ENCODE measurements around the gene BMP6.

The BMP6 gene

GRCh38 chr6:7697820-7698623 lies 27.9 kb upstream of the BMP6 start:
- Mint-ChIP-seq H3K27me3 (peaks cover 4% of the 10 kb centered on the region), H3K36me3 (no peaks in the 10 kb centered on the region), H3K4me3 (no peak overlapping the region), H3K9me3 (no peaks in the 10 kb centered on the region), H3K4me1 (peaks cover 5% of the 10 kb centered on the region), H3K27ac (peak overlapping the region; percentile 28)
- CTCF ChIA-PET, result interaction anchor here (1.1 kb wide), 1 partner anchor 521 kb away, joined by 3 read pairs; no protein-coding TSS in a partner anchor
- no peak for DNase-seq

DNA sequence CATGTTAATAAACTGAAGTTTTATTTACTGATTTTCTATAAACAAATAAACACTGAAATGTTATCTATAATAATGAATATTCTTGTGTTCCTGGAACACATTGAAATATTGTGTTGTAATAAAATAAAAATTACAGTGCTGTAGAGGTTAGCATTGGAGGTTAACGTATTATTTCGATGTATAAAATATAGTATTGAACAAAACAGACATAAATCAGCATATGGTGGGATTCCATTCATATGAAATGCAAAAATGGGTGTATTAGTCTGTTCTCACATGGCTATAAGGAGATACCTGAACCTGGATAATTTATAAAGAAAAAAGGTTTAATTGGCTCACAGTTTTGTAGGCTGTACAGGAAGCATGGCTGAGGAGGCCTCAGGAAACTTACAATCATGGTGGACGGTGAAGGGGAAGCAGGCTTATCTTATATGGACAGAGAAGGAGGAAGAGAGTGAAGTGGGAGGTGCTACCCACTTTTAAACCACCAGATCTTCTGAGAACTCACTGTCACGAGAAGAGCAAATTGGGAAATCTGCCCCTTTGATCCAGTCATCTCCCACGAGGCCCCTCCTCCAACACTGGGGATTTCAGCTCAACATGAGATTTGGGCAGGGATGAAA lies 24.6 kb upstream of the BMP6 start:
- Mint-ChIP-seq H3K4me1 (peaks cover 5% of the 10 kb centered on the region), H3K36me3 (no peaks in the 10 kb centered on the region), H3K27ac (no peak overlapping the region), H3K4me3 (no peak overlapping the region), H3K9me3 (no peaks in the 10 kb centered on the region), H3K27me3 (peaks cover 11% of the 10 kb centered on the region)
- no peak for DNase-seq
- CTCF ChIA-PET, result no interaction called here

DNA sequence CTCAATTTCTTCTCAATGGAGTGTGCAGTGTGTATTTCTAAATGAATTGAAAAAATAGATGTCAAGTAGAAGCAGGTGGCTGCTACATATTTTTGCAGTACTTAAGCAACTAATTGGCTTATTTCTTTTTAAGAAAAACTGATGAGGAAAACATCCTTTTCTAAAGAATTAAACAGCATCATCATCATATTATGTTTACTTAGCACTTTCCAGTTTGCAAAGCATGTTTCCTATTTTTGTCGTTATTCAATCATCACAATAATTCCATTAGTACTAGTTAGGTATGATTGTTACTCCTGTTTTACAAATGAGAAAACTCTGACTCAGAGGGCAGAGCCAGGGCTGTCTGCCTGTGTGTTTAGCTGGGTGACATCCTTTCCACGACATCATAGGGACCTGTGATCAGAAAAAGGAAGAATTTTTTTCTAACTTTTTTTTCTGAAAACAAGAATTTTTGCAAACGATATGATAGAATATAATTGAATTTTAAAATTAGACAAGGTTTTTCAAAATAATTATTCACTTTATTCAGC lies 22.7 kb upstream of the BMP6 start:
- no peaks in the 10 kb centered on the region for H3K9me3 Mint-ChIP-seq
- no peak for DNase-seq
- H3K27ac Mint-ChIP-seq, result no peak overlapping the region
- H3K36me3 Mint-ChIP-seq, result no peaks in the 10 kb centered on the region
- no peak overlapping the region for H3K4me3 Mint-ChIP-seq
- no peaks in the 10 kb centered on the region for H3K4me1 Mint-ChIP-seq
- CTCF ChIA-PET, result no interaction called here
- peaks cover 11% of the 10 kb centered on the region for H3K27me3 Mint-ChIP-seq

DNA sequence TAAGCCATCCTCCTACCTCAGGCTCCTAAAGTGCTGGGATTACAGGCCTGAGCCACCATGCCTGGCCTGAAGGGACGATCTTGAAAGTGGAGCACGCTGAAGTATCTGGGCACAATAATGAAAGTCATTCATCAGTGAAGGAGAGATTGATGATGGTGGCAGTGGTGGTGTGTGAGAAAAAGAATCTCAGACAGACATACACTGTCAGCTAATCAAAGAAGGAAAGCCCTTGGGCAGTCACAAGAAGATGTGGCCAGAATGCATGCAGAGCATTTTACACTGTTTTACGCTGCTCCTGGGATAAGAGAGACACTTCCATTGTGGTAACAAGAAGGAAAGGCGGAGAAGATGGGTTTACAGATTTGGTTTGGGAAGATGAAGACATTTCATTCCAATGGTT lies 20.4 kb upstream of the BMP6 start:
- Mint-ChIP-seq H3K4me1 (no peaks in the 10 kb centered on the region), H3K36me3 (no peaks in the 10 kb centered on the region), H3K4me3 (no peak overlapping the region), H3K9me3 (no peaks in the 10 kb centered on the region), H3K27ac (no peak overlapping the region), H3K27me3 (peaks cover 16% of the 10 kb centered on the region)
- CTCF ChIA-PET, result no interaction called here
- no peak for DNase-seq

GRCh38 chr6:7706269-7706668 lies 19.6 kb upstream of the BMP6 start:
- CTCF ChIA-PET, result no interaction called here
- no peak for DNase-seq
- no peak overlapping the region for H3K27ac Mint-ChIP-seq
- no peak overlapping the region for H3K4me3 Mint-ChIP-seq
- no peaks in the 10 kb centered on the region for H3K36me3 Mint-ChIP-seq
- H3K27me3 Mint-ChIP-seq, result peaks cover 16% of the 10 kb centered on the region
- H3K9me3 Mint-ChIP-seq, result no peaks in the 10 kb centered on the region
- H3K4me1 Mint-ChIP-seq, result no peaks in the 10 kb centered on the region

DNA sequence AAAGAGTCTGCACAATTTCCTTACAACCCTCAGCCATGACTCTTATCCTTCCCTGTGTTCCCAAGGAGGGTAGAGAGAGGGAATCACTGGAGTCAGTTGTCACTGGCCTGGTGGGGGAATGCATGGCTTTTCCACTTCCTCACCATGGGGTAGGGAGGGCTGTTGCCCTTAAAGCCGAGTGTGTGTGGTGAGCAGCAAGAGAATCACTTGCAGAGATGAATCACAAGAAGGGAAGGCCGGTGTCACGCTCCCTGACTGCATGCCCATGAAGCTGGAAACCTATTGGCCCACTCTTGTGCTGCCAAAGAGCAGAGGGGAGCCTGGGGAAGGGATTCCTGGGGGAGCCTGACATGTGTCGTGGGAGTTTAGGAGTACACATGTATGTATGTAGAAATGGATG lies 18.1 kb upstream of the BMP6 start:
- H3K4me1 Mint-ChIP-seq, result no peaks in the 10 kb centered on the region
- no peak overlapping the region for H3K27ac Mint-ChIP-seq
- H3K4me3 Mint-ChIP-seq, result no peak overlapping the region
- H3K36me3 Mint-ChIP-seq, result no peaks in the 10 kb centered on the region
- no peak for DNase-seq
- no peaks in the 10 kb centered on the region for H3K9me3 Mint-ChIP-seq
- CTCF ChIA-PET, result no interaction called here
- peaks cover 13% of the 10 kb centered on the region for H3K27me3 Mint-ChIP-seq

DNA sequence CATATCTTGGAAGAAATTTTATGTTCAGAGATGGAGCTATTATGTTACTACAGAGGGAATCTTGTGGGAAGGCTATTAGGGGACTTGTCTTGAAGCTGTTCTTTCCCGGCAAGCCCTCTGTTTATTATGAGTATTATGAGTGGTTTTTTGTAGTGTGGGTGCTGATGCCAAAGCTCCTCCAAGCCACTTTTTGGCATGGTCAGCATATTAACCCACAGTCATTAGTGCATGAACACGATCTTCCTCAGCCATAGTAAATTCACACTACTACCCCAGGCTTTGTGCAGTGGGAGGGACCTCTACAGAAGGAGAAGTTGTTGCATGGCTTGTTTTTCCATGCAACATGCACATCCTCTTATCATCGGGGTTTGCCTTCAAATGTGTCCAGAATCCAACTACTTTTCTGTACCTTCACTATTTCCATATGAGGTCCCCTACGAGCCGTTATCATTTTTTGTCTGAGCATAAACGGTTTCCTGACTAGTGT lies 6.5 kb upstream of the BMP6 start:
- H3K4me3 Mint-ChIP-seq, result no peak overlapping the region
- peaks cover 35% of the 10 kb centered on the region for H3K27me3 Mint-ChIP-seq
- no peaks in the 10 kb centered on the region for H3K36me3 Mint-ChIP-seq
- CTCF ChIA-PET, result interaction anchor here (0.6 to 1.5 kb wide), 3 partner anchors 339 to 1501 kb away, joined by 3 to 5 read pairs (median 4); no protein-coding TSS in a partner anchor
- no peak overlapping the region for H3K27ac Mint-ChIP-seq
- H3K9me3 Mint-ChIP-seq, result no peaks in the 10 kb centered on the region
- no peaks in the 10 kb centered on the region for H3K4me1 Mint-ChIP-seq
- no peak for DNase-seq

- no peak for DNase-seq
- peaks cover 45% of the 10 kb centered on the region for H3K27me3 Mint-ChIP-seq
- no peaks in the 10 kb centered on the region for H3K36me3 Mint-ChIP-seq
- CTCF ChIA-PET, result no interaction called here
- no peak overlapping the region for H3K4me3 Mint-ChIP-seq
- H3K27ac Mint-ChIP-seq, result no peak overlapping the region
- no peaks in the 10 kb centered on the region for H3K9me3 Mint-ChIP-seq
- H3K4me1 Mint-ChIP-seq, result no peaks in the 10 kb centered on the region
Measured at GRCh38 chr6:7720346-7720745, 5.6 kb upstream of the BMP6 start.

DNA sequence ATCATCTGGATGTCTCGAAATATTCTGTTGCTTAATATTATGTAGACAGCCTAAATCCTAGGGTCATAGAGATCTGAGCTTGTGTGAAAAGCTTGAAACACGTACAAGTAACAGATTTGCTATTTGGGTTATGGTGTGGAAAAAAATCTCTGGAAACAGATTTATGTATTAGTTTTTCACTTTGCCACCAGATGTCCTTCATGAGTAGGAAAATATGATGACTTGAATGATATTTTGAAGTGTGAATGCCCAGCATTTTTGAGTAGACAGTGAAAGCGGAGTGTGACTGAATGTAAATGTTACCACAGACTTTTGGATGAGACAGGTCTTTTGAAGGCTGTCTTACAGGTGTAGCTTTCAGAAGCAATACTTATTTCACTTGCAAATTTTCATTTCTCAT lies 4.2 kb upstream of the BMP6 start:
- peaks cover 58% of the 10 kb centered on the region for H3K27me3 Mint-ChIP-seq
- H3K36me3 Mint-ChIP-seq, result no peaks in the 10 kb centered on the region
- H3K9me3 Mint-ChIP-seq, result no peaks in the 10 kb centered on the region
- no peak for DNase-seq
- no peak overlapping the region for H3K27ac Mint-ChIP-seq
- H3K4me3 Mint-ChIP-seq, result no peak overlapping the region
- CTCF ChIA-PET, result interaction anchor here (0.7 to 3.4 kb wide), 5 partner anchors 92 to 498 kb away, joined by 3 to 16 read pairs (median 3); no protein-coding TSS in a partner anchor
- peaks cover 6% of the 10 kb centered on the region for H3K4me1 Mint-ChIP-seq

- H3K36me3 Mint-ChIP-seq, result no peaks in the 10 kb centered on the region
- CTCF ChIA-PET, result interaction anchor here (0.7 to 3.4 kb wide), 14 partner anchors 9 to 496 kb away, joined by 3 to 16 read pairs (median 4); partner anchors contain the start of gene BLOC1S5
- DNase-seq, result peak; percentile 78
- no peak overlapping the region for H3K4me3 Mint-ChIP-seq
- peaks cover 9% of the 10 kb centered on the region for H3K4me1 Mint-ChIP-seq
- peaks cover 72% of the 10 kb centered on the region for H3K27me3 Mint-ChIP-seq
- H3K27ac Mint-ChIP-seq, result no peak overlapping the region
- H3K9me3 Mint-ChIP-seq, result no peaks in the 10 kb centered on the region
Measured at GRCh38 chr6:7723041-7723447, 2.9 kb upstream of the BMP6 start.

- Mint-ChIP-seq H3K9me3 (no peaks in the 10 kb centered on the region), H3K4me3 (no peak overlapping the region), H3K36me3 (no peaks in the 10 kb centered on the region), H3K27me3 (peaks cover 77% of the 10 kb centered on the region), H3K27ac (no peak overlapping the region), H3K4me1 (peaks cover 13% of the 10 kb centered on the region)
- DNase-seq, result no peak
- CTCF ChIA-PET, result interaction anchor here (0.7 to 3.4 kb wide), 7 partner anchors 13 to 496 kb away, joined by 3 to 16 read pairs (median 4); no protein-coding TSS in a partner anchor
Measured at GRCh38 chr6:7723554-7723953, 2.3 kb upstream of the BMP6 start.

DNA sequence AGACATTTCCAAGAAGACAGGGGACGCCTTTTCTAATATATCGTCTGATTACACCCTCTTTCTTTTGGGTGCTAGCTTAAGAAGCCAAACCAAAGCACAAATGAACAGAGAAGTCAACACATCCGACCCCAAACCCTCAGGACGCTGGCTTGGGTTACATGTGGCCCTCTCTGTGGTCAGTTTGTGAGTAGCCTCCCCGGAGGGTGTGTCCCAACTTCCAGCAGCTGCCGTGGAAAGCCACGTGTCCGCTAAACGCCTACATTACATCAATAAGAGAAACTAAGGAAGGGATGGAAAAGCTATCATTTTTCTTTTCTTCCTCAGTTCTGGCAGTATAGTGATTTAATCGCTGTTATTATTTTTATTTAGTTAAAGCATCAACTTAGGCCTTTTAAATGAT lies 487 bp upstream of the BMP6 start:
- DNase-seq, result no peak
- CTCF ChIA-PET, result interaction anchor here (1.8 to 2.1 kb wide), 2 partner anchors 333 to 494 kb away, joined by 6 to 12 read pairs; no protein-coding TSS in a partner anchor
- Mint-ChIP-seq H3K9me3 (no peaks in the 10 kb centered on the region), H3K4me1 (peaks cover 16% of the 10 kb centered on the region), H3K4me3 (peak overlapping the region; percentile 72), H3K27me3 (peaks cover 92% of the 10 kb centered on the region), H3K27ac (no peak overlapping the region), H3K36me3 (no peaks in the 10 kb centered on the region)

GRCh38 chr6:7726416-7727085 lies 652 bp downstream of the BMP6 start:
- H3K9me3 Mint-ChIP-seq, result no peaks in the 10 kb centered on the region
- H3K27ac Mint-ChIP-seq, result no peak overlapping the region
- CTCF ChIA-PET, result interaction anchor here (1.7 to 2.1 kb wide), 3 partner anchors 332 to 492 kb away, joined by 4 to 12 read pairs (median 6); partner anchors contain the start of gene BLOC1S5
- DNase-seq, result no peak
- peaks cover 91% of the 10 kb centered on the region for H3K27me3 Mint-ChIP-seq
- peak overlapping the region; percentile 72 for H3K4me3 Mint-ChIP-seq
- no peaks in the 10 kb centered on the region for H3K36me3 Mint-ChIP-seq
- H3K4me1 Mint-ChIP-seq, result peaks cover 16% of the 10 kb centered on the region
